SK-N-MC (cell line): ENCODE data around the gene ATF3.

Source experiments
- EZH2 ChIP-seq: fragments of 200-600 bp; sonication (generic); IDR thresholded peaks from one replicate; pipeline ENCODE4 v1.6.1; 2017; ENCODE audit warnings: antibody characterized with exemption
- FOXP2 ChIP-seq: optimal IDR thresholded peaks from 2 replicates; pipeline ENCODE3; 2011; ENCODE audit warnings: mild to moderate bottlenecking, moderate library complexity; ENCODE audit not compliant: insufficient read depth; ENCODE audit errors: extremely low read length, control extremely low read depth
- POLR2AphosphoS5 ChIP-seq: IDR thresholded peaks from 2 replicates; pipeline ENCODE4 v1.6.1; 2012; ENCODE audit warnings: mild to moderate bottlenecking, low read depth, low read length, borderline replicate concordance

GRCh38 chr1:212587888-212588510 is 20.6 kb upstream of the ATF3 start:
- TF ChIP-seq POLR2AphosphoS5 (no peak), EZH2 (no peak), FOXP2 (no peak)
